ENCODE measurements around the gene CCNYL1. TPM values are rescaled to one million over a fixed set of nuclear protein-coding genes. Genes with fewer than 3 reads are reported as not detected.

Gene CCNYL1
- total RNA-seq, 3 donors from 2014 or later (not counting 1 experiment from before 2014, with no cell fraction given) = 7.9 to 11.7 (median 10.2) TPM

GRCh38 chr2:207762146-207762545, 50.7 kb downstream of the CCNYL1 start:
- H3K27ac ChIP-seq (ENCODE audit: low read length) = no peak overlapping the region
- no peaks in the 10 kb centered on the region for H3K9me3 Mint-ChIP-seq
- ATAC-seq (no peak), DNase-seq (no peak)
- TF ChIP-seq CTCF (IDR thresholded peaks at IDR 0.05) = no peak
- no peak overlapping the region for H3K4me3 Mint-ChIP-seq
- H3K9me3 ChIP-seq (ENCODE audit: control insufficient read depth, insufficient read depth, low read length) = no peaks in the 10 kb centered on the region
- H3K4me1 Mint-ChIP-seq = peaks cover 2 to 5% of the 10 kb centered on the region in 2 donors
- 94% methylated on average over 6 of the region's 8 CpGs for WGBS (ENCODE audit: insufficient coverage)
- no peak overlapping the region for H3K27ac Mint-ChIP-seq
- no peaks in the 10 kb centered on the region for H3K36me3 Mint-ChIP-seq
- peaks cover 4% of the 10 kb centered on the region for H3K27me3 ChIP-seq (ENCODE audit: control insufficient read depth, insufficient read depth, low read length)
- intact Hi-C loops (cut with micrococcal nuclease) = no loop called here
- H3K27me3 Mint-ChIP-seq (ENCODE audit: low read depth in 2 of 2) = peaks cover 16 to 20% of the 10 kb centered on the region in 2 donors
- peaks cover 6% of the 10 kb centered on the region for H3K4me1 ChIP-seq (ENCODE audit: control insufficient read depth, insufficient read depth, low read length)
- no peak overlapping the region for H3K4me3 ChIP-seq (ENCODE audit: low read length)
- H3K36me3 ChIP-seq (ENCODE audit: control insufficient read depth, insufficient read depth, low read length) = no peaks in the 10 kb centered on the region

DNA sequence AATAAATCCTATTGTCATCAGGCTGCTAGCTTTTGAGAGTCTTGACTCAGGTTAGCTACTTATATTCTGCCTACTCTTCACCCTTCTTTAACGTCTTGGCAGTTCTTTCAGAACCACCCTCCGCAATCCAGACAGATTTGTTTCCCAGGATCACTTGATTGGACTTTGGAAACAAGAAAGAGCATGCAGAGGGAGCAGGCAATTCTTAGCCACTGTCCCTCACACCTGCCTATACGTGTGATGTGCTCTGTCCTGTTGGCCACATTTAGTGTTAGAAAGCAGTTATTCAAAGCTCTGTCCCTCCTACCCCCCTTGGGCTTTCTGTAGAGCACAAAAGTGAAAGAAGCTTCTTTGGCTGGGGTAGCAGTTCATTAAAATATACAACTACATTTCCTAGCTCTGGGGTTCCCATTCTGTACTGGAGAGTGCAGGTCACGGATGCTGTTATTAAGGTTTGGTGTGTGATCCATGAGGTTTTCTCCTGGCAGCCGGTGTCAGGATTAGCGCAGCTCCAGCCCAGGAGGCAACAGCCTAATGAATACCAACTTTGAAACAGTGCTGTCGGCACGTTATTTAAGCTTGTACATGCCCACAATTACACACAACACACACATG, 52.0 kb downstream of the CCNYL1 start:
- Histone ChIP-seq H3K27ac (ENCODE audit: low read length) (no peak overlapping the region), H3K4me3 (ENCODE audit: low read length) (no peak overlapping the region), H3K27me3 (ENCODE audit: control insufficient read depth, insufficient read depth, low read length) (peaks cover 11% of the 10 kb centered on the region), H3K9me3 (ENCODE audit: control insufficient read depth, insufficient read depth, low read length) (no peaks in the 10 kb centered on the region), H3K36me3 (ENCODE audit: control insufficient read depth, insufficient read depth, low read length) (no peaks in the 10 kb centered on the region), H3K4me1 (ENCODE audit: control insufficient read depth, insufficient read depth, low read length) (peaks cover 18% of the 10 kb centered on the region)
- H3K4me1 Mint-ChIP-seq = peaks cover 15 to 18% of the 10 kb centered on the region in 2 donors
- H3K27ac Mint-ChIP-seq = no peak overlapping the region
- no peaks in the 10 kb centered on the region for H3K9me3 Mint-ChIP-seq
- intact Hi-C loops (cut with micrococcal nuclease) = no loop called here
- H3K4me3 Mint-ChIP-seq = no peak overlapping the region
- 88% methylated on average over 6 of the region's 8 CpGs for WGBS (ENCODE audit: insufficient coverage)
- H3K36me3 Mint-ChIP-seq = no peaks in the 10 kb centered on the region
- no peak for TF ChIP-seq CTCF (IDR thresholded peaks at IDR 0.05)
- ATAC-seq = no peak
- H3K27me3 Mint-ChIP-seq (ENCODE audit: low read depth in 2 of 2) = peaks cover 19 to 26% of the 10 kb centered on the region in 2 donors
- DNase-seq = no peak

- peaks cover 19 to 21% of the 10 kb centered on the region in 2 donors for H3K4me1 Mint-ChIP-seq
- H3K9me3 ChIP-seq (ENCODE audit: control insufficient read depth, insufficient read depth, low read length) = no peaks in the 10 kb centered on the region
- ATAC-seq (no peak), DNase-seq (no peak)
- no peak overlapping the region for H3K27ac ChIP-seq (ENCODE audit: low read length)
- H3K36me3 Mint-ChIP-seq = no peaks in the 10 kb centered on the region
- H3K9me3 Mint-ChIP-seq = no peaks in the 10 kb centered on the region
- WGBS (ENCODE audit: insufficient coverage) = no CpG with 5 or more reads among the region's 1 CpG
- H3K4me1 ChIP-seq (ENCODE audit: control insufficient read depth, insufficient read depth, low read length) = peaks cover 25% of the 10 kb centered on the region
- peaks cover 11% of the 10 kb centered on the region for H3K27me3 ChIP-seq (ENCODE audit: control insufficient read depth, insufficient read depth, low read length)
- no peak overlapping the region for H3K27ac Mint-ChIP-seq
- TF ChIP-seq CTCF (IDR thresholded peaks at IDR 0.05) = no peak
- no peak overlapping the region for H3K4me3 Mint-ChIP-seq
- no peaks in the 10 kb centered on the region for H3K36me3 ChIP-seq (ENCODE audit: control insufficient read depth, insufficient read depth, low read length)
- intact Hi-C loops (cut with micrococcal nuclease) = no loop called here
- no peak overlapping the region for H3K4me3 ChIP-seq (ENCODE audit: low read length)
- peaks cover 19 to 26% of the 10 kb centered on the region in 2 donors for H3K27me3 Mint-ChIP-seq (ENCODE audit: low read depth in 2 of 2)
Measured at GRCh38 chr2:207764096-207764630, 52.7 kb downstream of the CCNYL1 start.

DNA sequence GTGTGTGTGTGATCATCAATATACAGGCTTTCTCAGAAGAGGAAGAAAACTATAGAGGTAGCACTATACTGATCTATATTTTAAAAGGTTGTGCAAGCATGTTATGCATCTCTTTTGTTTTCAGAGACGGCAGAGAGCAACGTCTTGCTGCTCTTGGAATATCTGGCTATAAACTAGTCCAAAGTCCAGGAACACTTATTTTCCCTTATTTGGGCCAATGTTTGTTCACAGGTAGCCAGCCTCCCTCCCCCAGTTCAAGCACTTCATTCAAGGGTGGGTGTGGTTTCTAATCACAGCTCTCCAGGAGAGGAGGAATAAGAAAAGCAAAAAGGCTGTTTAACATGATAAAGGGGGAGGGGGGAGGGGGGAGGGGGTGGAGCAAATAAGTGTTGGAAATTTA, 54.1 kb downstream of the CCNYL1 start:
- no peak for DNase-seq
- Histone ChIP-seq H3K27me3 (ENCODE audit: control insufficient read depth, insufficient read depth, low read length) (peaks cover 11% of the 10 kb centered on the region), H3K36me3 (ENCODE audit: control insufficient read depth, insufficient read depth, low read length) (no peaks in the 10 kb centered on the region), H3K4me1 (ENCODE audit: control insufficient read depth, insufficient read depth, low read length) (peaks cover 33% of the 10 kb centered on the region), H3K9me3 (ENCODE audit: control insufficient read depth, insufficient read depth, low read length) (no peaks in the 10 kb centered on the region), H3K4me3 (ENCODE audit: low read length) (no peak overlapping the region), H3K27ac (ENCODE audit: low read length) (no peak overlapping the region)
- WGBS (ENCODE audit: insufficient coverage) = 95% methylated on average over 2 of the region's 2 CpGs
- H3K27ac Mint-ChIP-seq = no peak overlapping the region
- H3K4me3 Mint-ChIP-seq = no peak overlapping the region
- no peak for TF ChIP-seq CTCF (IDR thresholded peaks at IDR 0.05)
- intact Hi-C loops (cut with micrococcal nuclease) = no loop called here
- no peak for ATAC-seq
- no peaks in the 10 kb centered on the region for H3K36me3 Mint-ChIP-seq
- no peaks in the 10 kb centered on the region for H3K9me3 Mint-ChIP-seq
- H3K27me3 Mint-ChIP-seq (ENCODE audit: low read depth in 2 of 2) = peaks cover 19 to 26% of the 10 kb centered on the region in 2 donors
- peaks cover 24 to 28% of the 10 kb centered on the region in 2 donors for H3K4me1 Mint-ChIP-seq

All from natural killer cell (primary cell).